Panc1 (cell line): Measurements from ENCODE around the gene LMBRD2.

ENCODE experiments used
- CTCF ChIP-seq: fragments of 450-650 bp; IDR thresholded peaks from 2 replicates; pipeline ENCODE4 v1.5.1; 2017; ENCODE audit warnings: mild to moderate bottlenecking
- POLR2AphosphoS5 ChIP-seq: IDR thresholded peaks from 2 replicates; pipeline ENCODE4 v1.6.1; 2012; ENCODE audit warnings: mild to moderate bottlenecking, low read depth, low read length, moderate library complexity
- REST ChIP-seq, 2 experiments: IDR thresholded peaks; 2 replicates each; pipeline ENCODE4 v1.6.1; 2011 to 2012; ENCODE audit warnings: low read depth in 2 of 2, control low read depth in 1 of 2, low read length in 1 of 2, mild to moderate bottlenecking in 1 of 2, moderate library complexity in 1 of 2; ENCODE audit not compliant: insufficient read depth in 1 of 2
- SIN3A ChIP-seq: IDR thresholded peaks from 2 replicates; pipeline ENCODE4 v1.6.1; 2012; ENCODE audit warnings: low read depth, mild to moderate bottlenecking, low read length, moderate library complexity, borderline replicate concordance; ENCODE audit not compliant: insufficient read depth
- TCF7L2 ChIP-seq: IDR thresholded peaks from 2 replicates; pipeline ENCODE4 v1.6.1; 2011; ENCODE audit warnings: mild to moderate bottlenecking, low read depth, low read length, inconsistent platforms

GRCh38 chr5:36175043-36175442, 23.4 kb upstream of the LMBRD2 start:
- TF ChIP-seq TCF7L2, result no peak
- no peak for TF ChIP-seq POLR2AphosphoS5
- TF ChIP-seq CTCF, result no peak
- no peak for TF ChIP-seq REST (IDR thresholded peaks at IDR 0.05; ENCODE audit: insufficient read depth in 1 of 2, low read depth in 2 of 2, low read length in 1 of 2)
- TF ChIP-seq SIN3A, result no peak
